Activated T-helper 2 cell treated with anti-CD3 and anti-CD28 coated beads, Interferon-gamma antibody, Interleukin-2, Interleukin-4, amounts not matched to agents 10 μg/mL and 5 μg/mL and 100 μg/mL, durations not matched to agents 14 hours and 24 hours and 36 hours (primary cell): ENCODE results near the gene TBXAS1. TPM values are rescaled to one million over a fixed set of nuclear protein-coding genes. Genes with fewer than 3 reads are reported as not detected.
A peak's percentile ranks its signal among the peaks of the same experiment; 100 is the strongest.

ENCODE experiments used
- DNase-seq: peaks from one replicate; pipeline ENCODE4 v3.0.0; 2021; ENCODE audit warnings: low spot score
- H3K27ac Mint-ChIP-seq: one replicate; pipeline ENCODE4 v1.8.0; 2021; ENCODE audit warnings: mixed read lengths
- H3K27me3 Mint-ChIP-seq: one replicate; pipeline ENCODE4 v1.8.0; 2021; ENCODE audit warnings: low read depth, mixed read lengths
- H3K36me3 Mint-ChIP-seq: one replicate; pipeline ENCODE4 v1.8.0; 2021; ENCODE audit warnings: low read depth, mixed read lengths
- H3K4me1 Mint-ChIP-seq: one replicate; pipeline ENCODE4 v1.8.0; 2021; ENCODE audit warnings: low read depth, mixed read lengths
- H3K4me3 Mint-ChIP-seq: one replicate; pipeline ENCODE4 v1.8.0; 2021; ENCODE audit warnings: low read depth, mild to moderate bottlenecking, moderate library complexity, mixed read lengths
- H3K9me3 Mint-ChIP-seq: one replicate; pipeline ENCODE4 v1.8.0; 2021; ENCODE audit warnings: mixed read lengths
- intact Hi-C: fragments of 100-400 bp; cut with micrococcal nuclease; formaldehyde crosslinking; loops from one replicate; pipeline ENCODE4 v1.15.1; 2023
- total RNA-seq: library from RNA; stranded (reverse); gene quantifications from 2 replicates; pipeline ENCODE4 v1.2.3, GENCODE V29; 2022

The TBXAS1 gene
- total RNA-seq, 1 donor from 2014 or later, result 2.0 TPM

- Mint-ChIP-seq H3K27ac (no peak overlapping the region), H3K36me3 (no peaks in the 10 kb centered on the region), H3K4me3 (no peak overlapping the region), H3K4me1 (no peaks in the 10 kb centered on the region), H3K9me3 (no peaks in the 10 kb centered on the region), H3K27me3 (peaks cover 1% of the 10 kb centered on the region)
- intact Hi-C loops, result no loop called here
- DNase-seq, result no peak
Measured at GRCh38 chr7:139993592-139993991, 164.5 kb downstream of the TBXAS1 start.

GRCh38 chr7:139994356-139994755, 165.3 kb downstream of the TBXAS1 start:
- Mint-ChIP-seq H3K27ac (no peak overlapping the region), H3K9me3 (no peaks in the 10 kb centered on the region), H3K36me3 (no peaks in the 10 kb centered on the region), H3K27me3 (peaks cover 1% of the 10 kb centered on the region), H3K4me3 (no peak overlapping the region), H3K4me1 (no peaks in the 10 kb centered on the region)
- no peak for DNase-seq
- intact Hi-C loops, result no loop called here

- H3K27ac Mint-ChIP-seq, result no peak overlapping the region
- H3K36me3 Mint-ChIP-seq, result no peaks in the 10 kb centered on the region
- no peaks in the 10 kb centered on the region for H3K4me1 Mint-ChIP-seq
- intact Hi-C loops, result no loop called here
- no peaks in the 10 kb centered on the region for H3K9me3 Mint-ChIP-seq
- DNase-seq, result no peak
- peaks cover 1% of the 10 kb centered on the region for H3K27me3 Mint-ChIP-seq
- no peak overlapping the region for H3K4me3 Mint-ChIP-seq
Measured at GRCh38 chr7:139995017-139995915, 166.2 kb downstream of the TBXAS1 start.

- Mint-ChIP-seq H3K9me3 (no peaks in the 10 kb centered on the region), H3K36me3 (no peaks in the 10 kb centered on the region), H3K4me1 (no peaks in the 10 kb centered on the region), H3K27me3 (peaks cover 1% of the 10 kb centered on the region), H3K4me3 (no peak overlapping the region), H3K27ac (no peak overlapping the region)
- intact Hi-C loops, result no loop called here
- DNase-seq, result no peak
Measured at GRCh38 chr7:139998572-139998971, 169.5 kb downstream of the TBXAS1 start.

GRCh38 chr7:139999516-139999915, 170.5 kb downstream of the TBXAS1 start:
- Mint-ChIP-seq H3K27me3 (peaks cover 1% of the 10 kb centered on the region), H3K4me1 (no peaks in the 10 kb centered on the region), H3K9me3 (no peaks in the 10 kb centered on the region), H3K27ac (no peak overlapping the region), H3K36me3 (no peaks in the 10 kb centered on the region), H3K4me3 (no peak overlapping the region)
- DNase-seq, result no peak
- intact Hi-C loops, result no loop called here

- no peak overlapping the region for H3K27ac Mint-ChIP-seq
- H3K9me3 Mint-ChIP-seq, result no peaks in the 10 kb centered on the region
- intact Hi-C loops, result loop anchor here (10.0 kb wide), 1 partner anchor 566 kb away; no protein-coding TSS in a partner anchor
- no peak for DNase-seq
- no peaks in the 10 kb centered on the region for H3K4me1 Mint-ChIP-seq
- H3K27me3 Mint-ChIP-seq, result peaks cover 1% of the 10 kb centered on the region
- H3K36me3 Mint-ChIP-seq, result no peaks in the 10 kb centered on the region
- H3K4me3 Mint-ChIP-seq, result no peak overlapping the region
Measured at GRCh38 chr7:140000666-140001268, 171.7 kb downstream of the TBXAS1 start.

- intact Hi-C loops, result loop anchor here (1.0 to 10.0 kb wide), 5 partner anchors 227 to 569 kb away; partner anchors contain the start of gene HIPK2
- H3K4me3 Mint-ChIP-seq, result no peak overlapping the region
- H3K27me3 Mint-ChIP-seq, result no peaks in the 10 kb centered on the region
- no peaks in the 10 kb centered on the region for H3K9me3 Mint-ChIP-seq
- no peak overlapping the region for H3K27ac Mint-ChIP-seq
- peak; percentile 19 for DNase-seq
- no peaks in the 10 kb centered on the region for H3K4me1 Mint-ChIP-seq
- no peaks in the 10 kb centered on the region for H3K36me3 Mint-ChIP-seq
Measured at GRCh38 chr7:140003913-140004382, 174.9 kb downstream of the TBXAS1 start.

- H3K4me1 Mint-ChIP-seq, result no peaks in the 10 kb centered on the region
- no peaks in the 10 kb centered on the region for H3K36me3 Mint-ChIP-seq
- no peak overlapping the region for H3K4me3 Mint-ChIP-seq
- intact Hi-C loops, result loop anchor here (1.0 to 10.0 kb wide), 2 partner anchors 385 to 570 kb away; no protein-coding TSS in a partner anchor
- H3K27ac Mint-ChIP-seq, result no peak overlapping the region
- no peaks in the 10 kb centered on the region for H3K27me3 Mint-ChIP-seq
- no peak for DNase-seq
- H3K9me3 Mint-ChIP-seq, result no peaks in the 10 kb centered on the region
Measured at GRCh38 chr7:140004672-140005071, 175.6 kb downstream of the TBXAS1 start.

- no peak for DNase-seq
- intact Hi-C loops, result loop anchor here (10.0 kb wide), 1 partner anchor 571 kb away; no protein-coding TSS in a partner anchor
- Mint-ChIP-seq H3K4me3 (no peak overlapping the region), H3K36me3 (no peaks in the 10 kb centered on the region), H3K27me3 (no peaks in the 10 kb centered on the region), H3K9me3 (no peaks in the 10 kb centered on the region), H3K27ac (no peak overlapping the region), H3K4me1 (no peaks in the 10 kb centered on the region)
Measured at GRCh38 chr7:140005341-140005740, 176.3 kb downstream of the TBXAS1 start.

- H3K27ac Mint-ChIP-seq, result no peak overlapping the region
- no peaks in the 10 kb centered on the region for H3K4me1 Mint-ChIP-seq
- no peak for DNase-seq
- H3K27me3 Mint-ChIP-seq, result no peaks in the 10 kb centered on the region
- no peaks in the 10 kb centered on the region for H3K9me3 Mint-ChIP-seq
- intact Hi-C loops, result loop anchor here (10.0 kb wide), 1 partner anchor 571 kb away; no protein-coding TSS in a partner anchor
- no peaks in the 10 kb centered on the region for H3K36me3 Mint-ChIP-seq
- H3K4me3 Mint-ChIP-seq, result no peak overlapping the region
Measured at GRCh38 chr7:140005754-140006503, 176.9 kb downstream of the TBXAS1 start.

- no peak overlapping the region for H3K27ac Mint-ChIP-seq
- no peaks in the 10 kb centered on the region for H3K36me3 Mint-ChIP-seq
- no peak for DNase-seq
- no peaks in the 10 kb centered on the region for H3K9me3 Mint-ChIP-seq
- no peaks in the 10 kb centered on the region for H3K4me1 Mint-ChIP-seq
- H3K4me3 Mint-ChIP-seq, result no peak overlapping the region
- intact Hi-C loops, result loop anchor here (10.0 kb wide), 1 partner anchor 572 kb away; no protein-coding TSS in a partner anchor
- H3K27me3 Mint-ChIP-seq, result peaks cover 3% of the 10 kb centered on the region
Measured at GRCh38 chr7:140006600-140006999, 177.5 kb downstream of the TBXAS1 start.

- no peaks in the 10 kb centered on the region for H3K9me3 Mint-ChIP-seq
- no peak overlapping the region for H3K27ac Mint-ChIP-seq
- H3K4me1 Mint-ChIP-seq, result no peaks in the 10 kb centered on the region
- no peak overlapping the region for H3K4me3 Mint-ChIP-seq
- H3K36me3 Mint-ChIP-seq, result no peaks in the 10 kb centered on the region
- intact Hi-C loops, result loop anchor here (10.0 kb wide), 1 partner anchor 572 kb away; no protein-coding TSS in a partner anchor
- H3K27me3 Mint-ChIP-seq, result peaks cover 3% of the 10 kb centered on the region
- DNase-seq, result no peak
Measured at GRCh38 chr7:140007051-140007690, 178.1 kb downstream of the TBXAS1 start.
